GM08714 (cell line): ENCODE measurements around the gene CREB3L4.

ENCODE experiments used
- H3K4me3 ChIP-seq: fragments of 200-500 bp; sonication (Bioruptor generic); 2 replicates; pipeline ENCODE4 v1.5.1; 2014; ENCODE audit warnings: mild to moderate bottlenecking, low read length, inconsistent platforms
- ZNF274 ChIP-seq: IDR thresholded peaks from 2 replicates; pipeline ENCODE4 v1.6.1; 2012; ENCODE audit warnings: mild to moderate bottlenecking, low read depth, low read length

The CREB3L4 gene

DNA sequence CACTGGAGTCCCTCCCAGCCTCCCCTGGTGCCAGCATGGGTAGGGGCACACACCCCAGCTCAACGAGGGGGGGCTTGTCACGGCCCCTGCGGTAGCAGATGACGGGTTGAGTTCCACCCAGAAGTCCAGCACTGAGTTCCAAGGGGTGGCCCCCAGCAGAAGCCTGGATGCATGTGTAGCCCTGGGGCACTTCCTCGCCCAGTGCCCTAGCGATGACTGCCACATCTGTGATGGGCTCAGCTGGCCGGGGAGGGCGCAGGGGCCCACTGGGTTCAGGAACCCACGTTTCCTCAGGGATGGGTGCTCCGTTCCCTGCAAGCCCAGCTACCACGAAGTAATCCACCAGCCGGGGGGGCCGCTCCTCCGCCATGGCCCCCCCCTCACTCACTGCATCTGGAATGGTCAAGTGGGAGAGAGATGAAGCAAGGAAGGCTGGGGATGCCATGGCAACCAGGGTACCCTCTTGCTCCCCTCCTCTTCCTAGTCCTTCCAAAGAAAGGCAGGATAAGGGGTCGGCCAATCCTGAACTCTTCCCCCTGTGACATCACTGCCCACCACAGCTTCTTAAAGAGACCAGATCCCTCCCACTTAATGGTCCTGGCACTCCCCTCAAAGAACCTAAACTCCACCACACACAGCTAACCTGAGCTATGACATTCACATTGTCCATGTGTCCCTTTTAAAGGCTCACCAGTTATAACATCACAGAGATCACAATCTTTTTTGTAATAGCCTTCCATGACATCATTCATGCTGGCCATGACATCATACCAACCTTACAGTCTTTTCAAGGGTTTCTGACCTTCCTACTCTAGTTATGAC, 23.5 kb upstream of the CREB3L4 start:
- no peak for TF ChIP-seq ZNF274
- H3K4me3 ChIP-seq: peak overlapping the region; percentile 69; the same call in 1 of the 2 replicates

DNA sequence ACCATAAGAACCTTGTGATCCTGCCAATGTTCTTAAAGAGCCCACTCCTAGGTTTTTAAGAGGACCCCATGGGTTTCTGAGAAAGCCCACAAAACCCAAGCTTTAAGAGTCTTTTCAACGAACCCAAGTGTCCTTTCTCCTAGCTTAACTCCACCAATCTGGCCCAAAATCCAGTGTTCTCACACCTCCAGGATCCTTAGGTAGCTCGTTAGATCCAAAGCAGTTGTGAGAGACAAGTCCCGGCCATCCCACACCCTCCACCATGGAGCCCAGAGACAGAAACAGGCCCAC, 22.9 kb upstream of the CREB3L4 start:
- H3K4me3 ChIP-seq: peak overlapping the region; percentile 69; the same call in 1 of the 2 replicates

DNA sequence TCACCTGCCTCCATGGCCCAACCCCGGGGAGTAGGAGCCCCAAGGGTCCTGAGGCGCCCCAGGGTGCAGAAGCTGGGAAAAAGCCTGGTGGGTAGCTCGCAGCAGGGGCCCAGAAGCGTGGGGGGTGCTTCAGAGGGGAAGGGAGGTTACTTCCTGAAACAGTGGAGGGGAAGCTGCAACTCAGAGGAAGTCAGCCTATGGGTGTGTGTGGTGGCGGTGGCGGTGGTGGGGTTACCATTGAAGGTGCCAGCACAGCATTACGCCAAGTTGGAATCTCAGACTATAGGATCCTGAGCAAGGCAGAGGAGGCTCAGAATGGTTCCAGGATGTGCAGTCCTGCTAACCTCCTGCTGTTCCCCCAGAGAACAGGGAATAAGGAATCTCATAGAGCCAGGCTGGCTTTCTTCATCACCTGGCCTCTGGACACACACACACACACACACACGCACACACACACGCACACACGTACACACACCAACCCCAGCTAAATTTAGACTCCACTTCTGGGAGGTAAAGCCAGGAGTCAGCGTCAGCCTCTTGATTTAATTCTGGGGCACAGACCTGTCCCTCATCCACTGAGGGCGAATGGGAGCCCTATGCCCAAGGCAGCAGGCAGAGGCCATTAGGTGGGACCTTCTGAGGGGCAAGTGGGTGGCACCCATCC, 22.4 kb upstream of the CREB3L4 start:
- no peak for TF ChIP-seq ZNF274
- H3K4me3 ChIP-seq: peak overlapping the region; percentile 69

More for the DNA sequence above, 22.9 kb upstream of the CREB3L4 start:
- TF ChIP-seq ZNF274: no peak

DNA sequence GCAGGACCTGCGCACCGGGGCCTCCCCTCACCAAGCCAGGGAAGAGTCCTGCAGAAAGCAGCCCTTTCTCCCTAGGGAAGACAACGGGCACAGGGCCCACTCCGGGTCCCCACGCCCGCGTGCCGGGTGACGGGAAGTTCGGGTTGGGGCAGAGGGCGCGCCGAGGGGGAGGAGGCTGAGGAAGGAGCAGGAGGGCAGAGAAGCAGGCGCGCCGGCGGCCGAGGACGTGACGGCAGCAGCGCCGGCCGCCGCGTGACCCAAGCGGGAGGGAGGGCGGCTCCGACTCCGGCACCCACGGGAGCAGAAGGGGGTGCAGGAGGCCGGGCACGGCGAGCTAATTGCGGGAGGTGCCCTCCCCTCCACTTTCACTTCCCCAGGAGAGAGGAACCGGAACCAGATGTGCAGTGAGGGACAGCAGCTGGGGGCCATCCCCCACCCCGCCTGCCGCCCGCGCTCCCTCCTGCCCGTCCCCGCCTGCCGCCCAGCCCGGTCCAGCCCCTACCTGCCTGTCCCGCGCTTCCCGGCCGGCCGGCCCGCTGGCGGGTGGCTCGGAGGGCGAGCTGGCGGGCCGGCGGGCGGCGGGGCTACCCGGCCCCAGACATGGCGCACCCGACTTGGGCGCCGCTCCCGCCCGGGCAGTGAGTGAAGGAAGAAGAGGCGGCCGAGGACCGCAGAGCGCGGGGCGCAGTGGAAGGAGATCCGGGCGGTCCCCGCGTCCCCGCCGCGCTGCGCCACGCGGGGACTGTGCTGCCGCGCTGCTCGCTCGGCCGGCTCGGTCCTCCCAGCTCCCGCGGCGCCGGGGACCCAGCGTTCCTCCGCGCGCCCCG, 21.7 kb upstream of the CREB3L4 start:
- TF ChIP-seq ZNF274: no peak
- H3K4me3 ChIP-seq: peak overlapping the region; percentile 69

DNA sequence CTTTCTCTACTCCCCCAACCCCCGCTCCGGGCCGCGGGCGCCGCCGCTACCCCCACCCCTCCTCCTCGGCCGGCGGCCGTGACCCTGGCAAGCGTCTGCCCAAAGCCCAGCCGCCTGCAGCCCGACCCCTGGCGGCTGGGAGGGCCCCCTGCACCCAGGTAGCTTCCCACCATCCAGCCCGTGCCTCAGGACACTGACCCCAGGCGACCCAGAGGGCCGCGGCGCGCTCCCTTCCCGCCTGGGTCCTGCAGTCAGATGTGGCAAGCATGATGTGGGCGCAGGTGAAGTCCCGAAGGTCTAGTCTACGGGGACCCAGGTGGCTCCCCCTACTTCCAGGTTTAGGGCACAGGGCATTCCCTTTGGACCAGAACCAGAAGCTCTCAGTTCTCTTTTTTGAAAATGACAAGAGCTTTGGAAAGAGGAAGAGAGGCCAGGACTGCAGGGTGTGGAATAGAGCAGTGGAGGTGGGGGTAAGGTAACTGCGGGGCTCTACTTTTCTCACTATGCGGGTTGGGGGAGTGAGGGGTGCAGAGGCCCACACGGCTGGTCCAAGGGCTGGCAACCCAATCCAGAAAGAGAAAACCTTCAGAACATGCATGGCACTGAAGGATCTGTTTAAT, 21.0 kb upstream of the CREB3L4 start, which contains the start of gene DENND4B:
TSS of gene DENND4B (minus strand) at position 97 of the 620 bp plus-strand sequence. CDS start 2,344 bp downstream, outside the sequence.
- TF ChIP-seq ZNF274: no peak
- H3K4me3 ChIP-seq: peak within 1 kb of the TSS; percentile 69

DNA sequence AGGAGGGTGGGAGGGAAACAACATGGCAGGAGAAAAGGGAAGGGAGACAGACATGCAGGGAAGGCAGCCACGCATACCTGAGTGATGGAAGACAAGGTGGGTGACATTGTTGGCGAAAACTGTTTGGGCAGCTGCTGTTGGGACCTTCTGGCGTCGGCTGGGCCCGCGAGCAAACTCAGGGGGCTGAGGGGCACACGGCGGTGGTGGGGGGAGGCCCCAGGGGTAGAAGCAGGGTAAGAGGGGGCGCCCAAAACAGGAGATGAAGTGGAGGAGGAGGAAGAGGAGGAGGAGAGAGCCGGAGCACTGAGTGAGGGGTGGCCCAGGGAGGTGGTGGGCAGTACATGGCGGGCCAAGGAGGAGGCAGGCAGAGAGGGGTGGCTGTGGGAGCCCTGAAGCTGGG, 16.5 kb upstream of the CREB3L4 start:
- H3K4me3 ChIP-seq: no peak overlapping the region
- TF ChIP-seq ZNF274: no peak

DNA sequence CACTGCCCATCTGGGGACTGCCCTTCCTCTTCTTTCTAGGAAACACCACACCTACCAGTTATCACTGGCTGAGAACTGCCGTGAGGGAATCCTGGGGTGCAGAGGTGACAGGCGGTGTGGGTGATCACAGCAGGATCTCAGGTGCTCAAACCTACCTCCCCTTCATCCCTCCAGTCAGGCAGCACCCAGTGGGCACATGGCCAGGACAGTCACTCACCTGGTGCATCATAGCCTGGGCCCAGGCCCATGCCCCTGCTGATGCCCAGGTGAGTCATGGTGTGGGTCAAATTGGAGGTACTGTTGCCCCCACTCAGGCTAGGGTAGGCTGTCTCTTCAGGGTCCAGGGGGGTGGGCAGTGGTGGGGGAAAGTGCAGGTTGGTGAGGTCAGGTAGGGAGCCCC, 15.9 kb upstream of the CREB3L4 start:
- no peak overlapping the region for H3K4me3 ChIP-seq
- TF ChIP-seq ZNF274: no peak

DNA sequence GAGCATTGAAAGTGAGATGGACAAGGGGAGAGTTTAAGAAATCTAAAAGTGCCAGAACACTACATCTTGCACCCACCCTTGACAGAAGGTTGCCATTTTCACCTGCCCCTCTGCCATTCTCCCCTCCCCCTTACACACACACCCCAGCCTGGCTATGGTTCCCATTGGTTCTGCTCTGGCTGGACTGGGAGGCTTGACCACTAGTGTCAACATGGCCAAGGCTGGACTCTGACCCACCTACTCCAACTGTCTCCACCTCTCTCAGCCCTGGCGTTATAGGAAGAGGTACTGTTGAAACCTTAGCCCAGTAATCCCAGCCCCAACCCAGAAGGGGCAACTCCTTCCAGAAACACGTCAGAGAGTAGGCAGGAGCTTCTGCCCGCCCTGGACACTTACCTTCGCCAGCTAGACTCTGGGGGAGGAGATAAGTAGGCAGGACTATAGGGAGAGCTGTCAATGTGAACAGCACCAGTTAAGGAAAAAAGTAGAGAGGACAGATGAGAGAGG, 13.8 kb upstream of the CREB3L4 start:
- H3K4me3 ChIP-seq: no peak overlapping the region
- TF ChIP-seq ZNF274: no peak

DNA sequence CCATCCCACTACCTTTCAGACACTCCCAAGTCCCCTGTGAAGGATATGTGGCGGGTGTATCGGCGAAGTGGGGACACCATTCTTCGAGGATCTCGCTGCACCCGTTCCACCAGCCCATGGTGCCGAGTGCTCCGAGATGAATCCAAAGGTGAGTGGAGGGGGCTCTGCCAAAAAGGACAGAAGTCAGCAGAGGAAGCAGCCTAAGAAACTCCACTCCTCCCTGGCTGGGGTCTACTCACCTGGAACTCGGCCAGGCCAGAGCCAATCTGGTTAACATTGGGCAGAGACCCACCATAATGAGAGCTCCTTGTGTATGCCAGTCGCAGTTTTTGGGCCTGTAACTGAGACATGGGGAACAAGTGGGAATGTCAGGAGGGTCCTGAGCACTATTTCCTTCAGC, 12.9 kb upstream of the CREB3L4 start:
- H3K4me3 ChIP-seq: no peak overlapping the region
- no peak for TF ChIP-seq ZNF274

DNA sequence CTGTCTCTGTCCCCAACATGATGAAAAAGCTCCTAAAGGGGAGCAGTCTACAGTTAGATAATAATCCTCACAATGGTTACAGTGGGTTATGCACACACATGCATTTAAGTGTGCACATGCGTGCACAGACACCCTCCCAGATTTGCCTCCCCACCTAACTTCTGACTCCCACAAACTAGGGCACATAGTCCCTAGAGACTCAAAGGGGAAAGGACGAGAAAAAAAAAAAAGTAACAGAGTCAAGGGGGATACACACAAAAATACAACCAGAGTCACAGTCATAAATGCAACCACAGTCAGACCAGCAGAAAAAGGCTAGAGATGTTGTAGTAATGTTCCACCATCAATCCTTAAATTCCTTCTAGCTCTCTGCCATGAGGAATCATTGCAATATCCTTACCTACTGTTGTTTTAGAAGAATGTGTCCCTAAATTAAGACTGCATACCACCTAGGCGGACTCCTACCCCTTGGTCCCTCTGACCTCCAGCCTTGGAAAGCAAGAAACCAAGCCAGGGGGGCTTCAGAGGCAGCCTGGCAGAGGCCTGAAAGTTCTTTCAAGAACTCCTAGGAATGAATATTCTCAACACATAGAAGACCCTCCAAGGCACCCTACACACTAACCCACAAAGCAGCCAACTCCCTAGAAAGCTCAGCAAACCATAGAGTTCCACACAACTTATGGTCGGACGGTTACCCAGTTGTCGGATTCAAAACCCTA, 10.5 kb upstream of the CREB3L4 start:
- H3K4me3 ChIP-seq: peak overlapping the region; percentile 82
- TF ChIP-seq ZNF274: no peak

DNA sequence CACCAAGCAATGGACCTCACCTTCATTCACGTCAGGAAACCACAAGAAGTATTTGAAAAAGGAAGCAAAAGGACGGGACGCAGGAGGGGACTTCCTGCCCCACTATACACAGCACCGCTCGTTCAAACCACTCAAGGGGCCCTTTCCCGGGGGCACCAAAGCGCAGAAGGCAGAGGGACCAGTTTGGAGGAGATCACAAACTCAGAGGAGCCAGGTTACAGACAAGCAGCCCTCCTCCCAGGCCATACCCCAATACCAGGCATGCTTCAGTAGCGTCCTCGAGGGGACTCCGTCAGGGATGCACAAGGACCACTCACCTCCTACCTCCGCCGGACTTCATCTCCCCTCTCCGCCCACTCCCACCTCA, 10.0 kb upstream of the CREB3L4 start:
- H3K4me3 ChIP-seq: peak overlapping the region; percentile 82
- no peak for TF ChIP-seq ZNF274

DNA sequence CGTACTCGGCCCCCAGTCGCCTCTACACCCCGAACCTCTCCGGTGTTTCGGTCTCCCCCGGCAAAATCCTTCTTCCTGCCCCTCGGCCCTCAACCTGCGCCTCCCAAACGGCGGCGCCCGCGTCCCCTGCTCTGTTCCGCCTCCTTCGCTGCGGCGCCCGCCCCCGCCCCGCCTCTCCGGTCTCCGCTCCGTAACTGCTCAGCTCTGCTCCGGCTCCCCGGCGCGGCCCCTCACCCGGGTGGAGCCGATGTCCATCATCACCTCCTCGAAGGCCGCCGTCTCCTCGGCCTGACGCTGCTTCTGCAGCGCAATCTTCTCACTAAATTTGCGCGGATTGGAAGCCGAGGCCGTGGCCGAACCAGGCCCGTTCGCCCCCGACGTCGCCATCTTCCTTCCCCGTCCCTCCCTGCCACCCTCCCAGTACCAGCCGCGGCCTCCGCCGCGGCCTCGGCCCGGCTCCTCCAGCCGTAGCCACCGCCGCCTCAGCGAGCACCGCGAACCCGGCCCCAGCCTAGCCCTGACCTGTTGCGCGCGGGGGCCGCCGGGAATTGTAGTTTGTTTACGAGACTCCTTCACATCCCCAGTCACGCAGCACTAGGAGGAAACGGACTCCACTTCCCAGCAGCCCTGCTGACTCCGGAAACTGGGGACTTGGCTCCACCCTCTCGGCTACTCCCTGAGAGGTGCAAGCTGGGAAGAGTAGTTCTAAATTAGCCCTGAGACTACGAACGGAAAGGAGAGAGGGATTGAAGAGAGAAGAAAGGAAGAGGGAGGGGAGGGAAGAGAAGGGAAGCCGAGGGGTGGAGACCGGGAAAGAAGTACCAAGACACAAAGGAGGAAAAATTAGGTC, 9.4 kb upstream of the CREB3L4 start, which contains the start of gene CRTC2:
TSS of gene CRTC2 (minus strand) at position 502 of the 850 bp plus-strand sequence. CDS start at position 387, 115 bp downstream.
- H3K4me3 ChIP-seq: peak within 1 kb of the TSS; percentile 82
- no peak for TF ChIP-seq ZNF274
